K562 (cell line): ENCODE results near the gene ZNF48. TPM values are rescaled to one million over a fixed set of nuclear protein-coding genes. Genes with fewer than 3 reads are reported as not detected.

Experiments used
- CEBPB ChIP-seq: fragments of 450-650 bp; IDR thresholded peaks from 2 replicates; pipeline ENCODE4 v1.6.1; 2016; ENCODE audit warnings: missing genetic modification characterization, missing compliant biosample characterization
- CREB3 ChIP-seq: fragments of 450-650 bp; conservative IDR thresholded peaks from 2 replicates; pipeline ENCODE4 v1.6.1; 2016; ENCODE audit warnings: missing genetic modification characterization, low read depth, mild to moderate bottlenecking, missing compliant biosample characterization, moderate library complexity
- CTCF ChIP-seq, 3 experiments: IDR thresholded peaks in 2 of 3; conservative IDR thresholded peaks in 1 of 3; 2 replicates each; pipeline ENCODE4 v1.5.1; 2011 to 2012; ENCODE audit warnings: low read length in 3 of 3, mild to moderate bottlenecking in 3 of 3, control low read depth in 2 of 3, improper control_type of control experiment in 1 of 3, inconsistent platforms in 1 of 3, low read depth in 1 of 3, mixed read lengths in 1 of 3, moderate library complexity in 1 of 3; ENCODE audit not compliant: insufficient read depth in 2 of 3
- IRF9 ChIP-seq: fragments of 450-650 bp; IDR thresholded peaks from 2 replicates; pipeline ENCODE4 v1.6.1; 2016; ENCODE audit warnings: missing biosample characterization, missing genetic modification characterization
- NFATC3 ChIP-seq: fragments of 450-650 bp; IDR thresholded peaks from 2 replicates; pipeline ENCODE4 v1.6.1; 2017; ENCODE audit warnings: mild to moderate bottlenecking
- OTX1 ChIP-seq: fragments of 450-650 bp; formaldehyde crosslinking; IDR thresholded peaks from 2 replicates; pipeline ENCODE4 v1.4.0; 2022; ENCODE audit warnings: mild to moderate bottlenecking
- SMARCC2 ChIP-seq: fragments of 450-650 bp; IDR thresholded peaks from 2 replicates; pipeline ENCODE4 v1.6.1; 2017; ENCODE audit warnings: antibody characterized with exemption, moderate library complexity, mild to moderate bottlenecking, low read depth
- SRSF3 ChIP-seq: fragments of 200-400 bp; formaldehyde crosslinking; IDR thresholded peaks from 2 replicates; pipeline ENCODE4 v1.6.1; 2016; ENCODE audit warnings: mild to moderate bottlenecking, low read length, moderate library complexity; ENCODE audit not compliant: insufficient read depth
- ZNF407 ChIP-seq: fragments of 450-650 bp; IDR thresholded peaks from 2 replicates; pipeline ENCODE4 v1.6.1; 2016; ENCODE audit warnings: low read depth
- ZNF639 ChIP-seq, 2 experiments: fragments of 200-800 bp in 1 of 2; sonication (Bioruptor generic) in 1 of 2; sonication (generic) in 1 of 2; formaldehyde crosslinking in 1 of 2; IDR thresholded peaks in 1 of 2; conservative IDR thresholded peaks in 1 of 2; 2 replicates each; pipeline versions ENCODE4 v1.5.0 to v1.6.1; 2016 to 2020; ENCODE audit warnings: missing compliant biosample characterization in 1 of 2, missing genetic modification characterization in 1 of 2, missing genetic modification reagents in 1 of 2
- ZNF699 ChIP-seq: fragments of 250-450 bp; sonication (Bioruptor Pico); IDR thresholded peaks from 2 replicates; pipeline ENCODE4 v1.8.0; 2021; ENCODE audit warnings: mild to moderate bottlenecking, moderate library complexity; ENCODE audit not compliant: insufficient replicate concordance
- ZNF778 ChIP-seq: fragments of 450-650 bp; formaldehyde crosslinking; IDR thresholded peaks from 2 replicates; pipeline ENCODE4 v1.4.0; 2020; ENCODE audit warnings: mild to moderate bottlenecking, moderate library complexity
- ZNF830 ChIP-seq: fragments of 250-450 bp; sonication (Bioruptor Pico); IDR thresholded peaks from 2 replicates; pipeline ENCODE4 v1.5.0; 2021; ENCODE audit warnings: mild to moderate bottlenecking
- polyA plus RNA-seq, 8 experiments: library from polyadenylated mRNA; depleted of rRNA in 4 of 8; stranded (reverse) in 5 of 8; unstranded in 3 of 8; fragments of >200 nt; fragmentation: Nextera tagmentation in 2 of 8; fragmentation: Illumina TruSeq in 1 of 8; extraction: Ambion mirVana in 2 of 8; extraction: Trizol in 1 of 8; gene quantifications; 2 replicates each; pipeline versions ENCODE4 v1.2.1 to v1.2.3, GENCODE V29; 2011 to 2014; ENCODE audit warnings: inconsistent platforms in 1 of 8, missing spikeins in 1 of 8
- total RNA-seq, 7 experiments: library from RNA; depleted of rRNA in 6 of 7; stranded (reverse); fragments of >200 nt in 6 of 7; fragmentation: Illumina TruSeq in 2 of 7; extraction: Trizol in 2 of 7; gene quantifications; 2 replicates each; pipeline versions ENCODE4 v1.2.1 to v1.2.3, GENCODE V29; 2011 to 2021; ENCODE audit warnings: low replicate concordance in 1 of 7

The ZNF48 gene
- total and polyA plus RNA-seq, 9 of the 15 experiments (the other 6 are each of a cell fraction or from before 2014, with no cell fraction given) = 0.38 to 11.6 (median 4.7) TPM

GRCh38 chr16:30407102-30407803, 12.0 kb downstream of the ZNF48 start, which contains the start of gene ZNF771 (continued):
- TF ChIP-seq ZNF407 (no peak), CTCF (IDR thresholded peaks at IDR 0.05 in 2 of 3, conservative IDR thresholded peaks at IDR 0.05 in 1 of 3; ENCODE audit: insufficient read depth in 2 of 3, low read depth in 1 of 3, low read length in 3 of 3) (peak in 2 of 3 experiments; percentile 17 to 23; a peak in 1 of 6 replicates), IRF9 (no peak), OTX1 (CRISPR knock-in tag) (no peak), CREB3 (tag) (no peak), SRSF3 (no peak), CEBPB (tag) (no peak), ZNF830 (CRISPR knock-in tag) (no peak), ZNF778 (no peak), NFATC3 (peak; percentile 85), SMARCC2 (no peak), ZNF639 (CRISPR knock-in tag; conservative IDR thresholded peaks at IDR 0.05 in 1 of 2, IDR thresholded peaks at IDR 0.05 in 1 of 2) (no peak), ZNF699 (CRISPR knock-in tag) (no peak)
